Measurements from ENCODE around the gene CPPED1.

CPPED1 gene

DNA sequence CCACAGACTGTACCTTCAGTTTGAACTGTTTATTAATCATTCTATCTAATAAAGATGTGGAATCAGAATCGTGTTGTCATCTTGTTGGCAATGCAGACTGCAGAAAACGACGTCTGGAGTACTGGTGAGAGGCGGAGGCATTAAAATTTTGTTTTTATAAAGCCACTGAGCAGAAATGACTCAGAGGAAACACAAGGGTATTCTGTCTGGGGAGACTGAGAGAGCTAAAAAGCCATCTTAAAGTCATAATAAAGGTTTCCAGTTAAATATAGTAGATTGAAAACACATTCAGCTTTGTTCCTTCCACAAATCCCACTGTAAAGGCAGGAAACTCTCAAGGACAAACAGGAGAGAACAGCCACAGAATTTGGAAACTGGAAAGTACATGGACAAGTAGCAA, 74.2 kb downstream of the CPPED1 start:
- DNase-seq, result no peak

DNA sequence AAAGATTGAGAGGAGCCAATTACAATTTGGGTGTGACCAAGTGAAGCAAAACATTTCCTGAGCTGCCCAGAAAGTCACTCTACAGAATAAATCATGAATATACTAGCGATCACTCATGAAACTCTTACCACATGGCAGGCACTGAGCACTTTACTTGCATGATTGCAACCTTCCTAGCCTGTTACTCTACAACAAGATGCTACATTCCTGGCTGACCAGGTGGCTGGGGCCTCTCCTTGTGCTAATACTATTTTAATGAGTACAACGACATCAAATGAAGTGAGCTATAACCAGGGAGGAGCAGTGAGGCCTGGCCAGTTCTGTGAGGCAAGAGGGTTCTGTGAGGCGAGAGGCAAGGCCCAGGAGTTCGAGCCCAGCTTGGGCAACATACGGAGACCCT, 75.2 kb downstream of the CPPED1 start:
- no peak for DNase-seq

DNA sequence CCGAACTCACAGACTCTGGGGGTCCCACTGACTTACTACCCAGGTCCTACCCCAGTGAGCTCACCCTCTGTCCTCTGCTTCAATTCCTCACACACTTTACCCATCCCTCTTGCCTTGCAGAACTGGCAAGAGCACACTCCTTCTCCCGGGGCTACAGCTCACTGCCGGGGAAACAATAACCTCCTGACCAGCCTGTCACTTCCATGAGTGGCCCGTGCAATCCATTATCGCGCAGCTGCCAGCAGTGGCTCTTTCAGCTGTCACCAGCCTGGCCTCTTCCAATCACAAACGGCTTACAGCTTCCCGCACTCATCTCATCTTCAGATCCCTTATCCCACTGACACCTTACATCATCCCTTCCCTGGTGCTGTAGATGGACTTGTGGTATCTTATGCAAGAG, 79.5 kb downstream of the CPPED1 start:
- no peak for DNase-seq

DNA sequence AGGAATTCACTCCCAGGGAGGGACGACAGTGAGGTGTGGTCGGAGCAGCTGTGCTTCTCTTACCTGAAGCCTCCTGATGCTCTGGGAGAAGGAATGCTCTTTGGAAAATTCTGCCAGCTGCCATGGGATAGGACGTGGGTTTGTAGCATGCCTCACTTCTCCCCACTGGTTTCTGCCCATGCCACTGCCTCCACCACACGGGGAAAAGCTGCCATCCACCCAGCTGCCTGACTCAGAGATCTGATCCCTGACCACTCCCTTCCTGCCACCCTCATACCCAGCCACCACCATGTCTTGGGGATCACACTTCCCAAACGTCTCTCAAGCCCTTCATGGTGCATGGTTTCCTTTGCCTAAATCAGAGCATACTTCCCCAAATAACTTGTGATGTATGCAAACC, 80.0 kb downstream of the CPPED1 start:
- no peak for DNase-seq

DNA sequence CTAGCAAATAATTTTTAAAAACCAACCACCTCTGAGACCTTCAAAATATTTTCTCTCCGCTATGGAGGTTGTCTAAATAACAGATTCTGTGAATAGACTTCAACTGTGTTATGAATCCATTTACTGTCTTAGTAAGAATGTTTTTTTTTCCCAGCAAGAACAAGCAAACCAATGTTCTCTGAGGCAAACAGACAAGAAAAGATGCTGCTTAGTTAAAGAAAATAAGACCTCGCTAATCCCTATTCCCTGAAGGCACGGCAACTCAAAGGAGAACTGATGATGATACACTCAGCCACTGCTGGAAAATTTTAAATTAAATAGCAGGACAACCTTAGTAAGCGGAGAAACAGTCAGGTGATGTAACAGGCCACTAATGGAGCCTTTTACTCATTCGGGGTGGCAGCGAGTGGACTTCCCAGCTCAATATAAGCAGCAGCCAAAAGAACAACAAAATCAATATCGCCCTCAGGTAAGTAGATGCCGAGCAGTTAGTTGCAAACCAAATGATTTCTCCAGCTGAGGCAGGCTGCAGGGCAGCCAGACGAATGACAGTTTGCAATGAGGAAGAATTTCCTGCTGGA, 81.8 kb downstream of the CPPED1 start:
- DNase-seq, result no peak

DNA sequence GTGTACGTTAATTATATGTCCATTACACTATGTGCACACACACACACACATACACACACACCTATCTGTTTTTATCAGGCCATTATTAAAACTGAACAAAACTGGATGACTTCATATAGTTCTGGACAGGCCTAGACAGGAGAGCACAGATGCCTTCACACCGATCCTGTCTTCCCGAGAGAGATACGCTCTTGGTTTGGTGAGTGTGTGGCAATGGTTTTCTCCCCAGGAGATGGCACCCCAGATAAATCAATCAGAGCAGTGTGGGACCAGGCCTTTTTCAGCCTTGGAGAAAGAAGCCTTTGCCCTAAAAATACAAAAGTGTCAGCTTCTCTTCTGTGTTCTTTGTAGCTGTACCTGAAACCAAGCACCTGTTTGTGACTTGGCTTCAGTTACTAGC, 83.7 kb downstream of the CPPED1 start:
- DNase-seq, result no peak

DNA sequence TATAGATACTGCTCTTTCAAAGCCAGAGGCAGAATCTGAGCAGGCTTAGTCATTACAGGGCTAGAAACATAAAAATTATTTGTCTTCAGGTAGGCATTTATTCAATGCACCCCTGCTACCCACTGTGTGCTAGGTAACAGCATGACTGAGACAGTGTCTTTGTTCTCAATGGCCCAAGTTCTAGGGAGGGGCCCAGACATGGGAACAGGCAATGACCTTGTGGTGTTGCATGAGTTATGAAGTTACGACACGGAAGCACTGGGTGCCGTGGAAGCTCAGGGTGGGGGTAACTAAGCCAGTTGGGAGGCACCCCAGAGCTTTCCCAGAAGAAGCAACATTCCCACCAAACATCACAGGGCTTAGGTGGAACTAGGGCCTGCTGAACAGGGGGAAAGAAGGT, 87.0 kb downstream of the CPPED1 start:
- no peak for DNase-seq

DNA sequence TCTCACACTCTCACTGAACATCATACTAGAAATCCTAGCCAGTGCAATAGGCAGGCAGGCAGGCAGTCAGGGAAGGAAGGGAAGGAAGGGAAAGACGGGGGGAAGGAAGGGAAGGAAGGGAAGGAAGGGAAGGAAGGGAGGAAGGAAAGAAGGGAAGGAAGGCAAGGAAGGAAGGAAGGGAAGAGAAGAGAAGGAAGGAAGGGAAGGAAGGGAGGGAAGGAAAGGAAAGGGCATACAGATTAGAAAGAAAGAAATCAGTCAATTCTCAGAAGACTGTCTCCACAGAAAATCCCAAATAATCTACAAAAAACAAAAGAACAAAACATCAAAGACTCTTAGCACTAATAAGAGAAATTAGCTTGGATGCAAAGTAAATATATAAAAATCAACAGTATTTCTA, 93.9 kb downstream of the CPPED1 start:
- no peak for DNase-seq

DNA sequence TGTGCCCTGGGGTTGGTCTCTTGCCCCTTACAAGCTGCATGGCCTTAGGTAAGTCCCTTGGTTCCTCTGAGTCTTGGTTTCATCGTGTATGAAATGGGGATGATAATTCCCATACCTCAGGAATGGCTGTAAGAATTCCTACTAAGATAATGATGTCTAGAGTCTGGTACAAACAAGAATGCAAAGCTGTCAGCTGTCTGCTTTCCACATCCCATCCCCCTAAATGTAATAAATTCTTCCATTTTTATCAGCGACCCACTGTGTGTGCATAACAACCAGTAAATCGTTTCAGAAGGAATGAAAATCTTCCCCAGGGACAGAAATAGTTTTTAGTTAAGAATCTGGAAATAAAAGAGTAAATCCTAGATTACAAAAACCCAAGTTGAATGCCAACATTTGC, 95.4 kb downstream of the CPPED1 start:
- no peak for DNase-seq

DNA sequence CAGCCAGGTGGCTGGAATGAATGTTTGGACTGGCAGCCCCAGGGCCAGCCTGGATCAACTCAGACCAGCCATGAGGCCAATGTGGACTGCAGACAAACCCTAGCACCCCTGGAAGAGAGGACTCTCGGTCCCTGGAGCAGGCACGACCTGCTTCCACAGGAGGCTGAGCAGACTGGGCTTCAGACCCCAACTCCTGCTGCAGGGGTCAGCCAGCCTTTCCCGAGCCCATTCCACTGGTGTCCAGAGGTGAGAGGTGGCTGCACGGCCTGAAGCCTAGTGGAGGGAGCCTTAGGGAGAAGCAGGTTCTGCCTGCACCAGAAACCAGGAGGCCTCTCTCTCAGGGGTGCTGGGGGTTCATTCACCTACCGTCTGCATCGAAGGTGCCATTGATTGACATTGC, 97.1 kb downstream of the CPPED1 start:
- DNase-seq, result no peak

DNA sequence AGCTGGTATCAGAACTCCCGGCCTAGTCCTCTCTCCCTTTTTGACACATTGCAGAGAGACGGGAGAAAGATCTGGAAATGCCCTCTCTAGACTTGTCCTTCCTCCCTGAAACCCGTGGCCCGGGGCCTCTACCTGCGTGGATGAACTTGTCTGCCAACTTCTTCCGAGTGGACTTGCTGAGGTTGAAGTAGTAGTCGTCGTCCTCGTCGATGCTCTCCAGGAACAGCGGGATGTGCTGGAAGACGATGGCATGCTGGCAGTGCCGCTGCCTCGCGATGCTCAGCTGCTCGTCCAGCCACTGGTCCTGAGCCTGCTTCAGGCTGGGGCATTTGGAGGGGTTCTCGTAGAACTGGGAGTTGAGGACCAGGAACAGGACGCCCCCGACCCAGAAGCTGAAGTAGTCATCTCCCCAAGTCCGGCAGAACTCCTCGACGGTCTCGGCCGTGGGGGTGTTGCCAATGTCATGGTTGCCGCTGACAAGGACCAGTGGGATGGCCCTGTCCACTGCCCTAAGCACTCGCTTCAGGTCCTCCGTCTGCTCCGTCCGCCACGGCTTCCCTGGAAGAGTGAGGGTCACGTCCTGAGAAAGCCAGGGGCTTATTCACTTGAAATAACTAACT, 99.1 kb downstream of the CPPED1 start:
- no peak for DNase-seq

DNA sequence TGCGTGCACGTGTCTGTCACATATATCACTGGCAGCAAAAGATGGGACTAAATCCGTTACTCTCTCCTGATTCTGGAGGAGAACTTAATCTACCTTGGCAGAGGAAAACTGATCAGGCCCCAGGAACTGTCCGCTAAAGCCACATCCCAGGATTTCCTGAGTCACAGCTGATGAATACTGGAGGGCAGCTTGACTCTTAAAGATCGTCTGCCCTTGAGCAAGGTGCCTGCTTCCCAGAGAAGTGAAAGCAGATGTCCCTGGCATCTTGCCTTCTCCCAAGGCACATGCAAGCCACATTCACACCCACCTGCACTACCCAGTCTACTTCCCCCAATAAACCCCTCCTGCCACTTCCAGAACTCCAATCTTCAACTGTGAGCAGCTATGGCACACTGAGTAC, 99.8 kb downstream of the CPPED1 start:
- no peak for DNase-seq

DNA sequence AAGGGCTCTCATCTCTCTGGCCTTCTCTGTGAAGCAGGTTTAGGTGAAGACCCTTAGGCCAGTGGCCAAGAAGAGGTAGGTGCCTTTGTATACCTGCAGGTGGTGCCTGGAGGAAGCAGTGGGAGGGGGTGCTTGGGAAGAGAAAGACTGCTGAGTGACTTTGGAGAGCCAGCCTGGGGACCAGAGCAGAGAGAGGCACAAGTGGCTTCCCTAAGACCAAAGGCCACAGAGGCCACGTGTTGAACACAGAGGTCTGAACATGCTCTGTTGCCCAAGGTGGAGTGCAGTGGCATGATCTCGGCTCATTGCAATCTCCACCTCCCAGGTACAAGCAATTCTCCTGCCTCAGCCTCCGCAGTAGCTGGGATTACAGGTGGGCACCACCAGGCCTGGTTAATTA, 103.5 kb downstream of the CPPED1 start:
- DNase-seq, result no peak

DNA sequence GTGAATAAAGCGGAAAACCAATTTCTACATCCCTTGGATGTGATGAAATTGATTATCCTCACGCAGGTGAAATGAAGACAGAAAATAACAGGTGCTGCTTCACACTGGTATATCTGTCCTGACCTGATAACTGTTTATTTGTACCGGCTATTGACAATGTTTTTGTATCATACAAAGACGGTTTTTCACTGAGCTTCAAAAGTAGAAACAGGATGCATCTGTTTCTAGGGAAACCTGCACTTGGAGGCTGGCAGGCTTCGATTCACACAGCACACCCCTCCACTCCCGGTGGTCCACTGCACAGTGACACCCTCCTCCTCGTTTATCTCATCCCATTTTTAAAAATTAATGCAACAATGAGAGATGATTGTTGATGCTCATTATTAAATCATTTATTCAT, 104.5 kb downstream of the CPPED1 start:
- no peak for DNase-seq

DNA sequence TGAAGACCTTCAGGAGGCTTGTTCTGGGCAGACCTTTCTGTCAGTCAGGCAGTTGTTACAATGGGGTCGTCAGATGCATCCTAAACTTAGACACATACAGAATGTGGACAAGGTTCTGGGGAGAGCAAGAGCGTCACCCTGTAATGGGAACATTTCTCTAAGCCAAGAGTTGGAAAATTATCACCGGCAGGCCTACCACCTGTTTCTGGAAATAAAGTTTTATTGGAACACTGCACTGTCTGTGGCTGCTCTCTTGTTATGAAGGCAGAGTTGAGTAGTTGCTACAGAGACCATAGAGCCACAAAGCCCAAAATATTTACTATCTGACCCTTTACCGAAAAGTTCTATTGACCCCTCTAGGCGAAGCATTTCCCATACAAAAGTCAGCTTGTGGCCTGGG, 106.2 kb downstream of the CPPED1 start:
- DNase-seq, result no peak

DNA sequence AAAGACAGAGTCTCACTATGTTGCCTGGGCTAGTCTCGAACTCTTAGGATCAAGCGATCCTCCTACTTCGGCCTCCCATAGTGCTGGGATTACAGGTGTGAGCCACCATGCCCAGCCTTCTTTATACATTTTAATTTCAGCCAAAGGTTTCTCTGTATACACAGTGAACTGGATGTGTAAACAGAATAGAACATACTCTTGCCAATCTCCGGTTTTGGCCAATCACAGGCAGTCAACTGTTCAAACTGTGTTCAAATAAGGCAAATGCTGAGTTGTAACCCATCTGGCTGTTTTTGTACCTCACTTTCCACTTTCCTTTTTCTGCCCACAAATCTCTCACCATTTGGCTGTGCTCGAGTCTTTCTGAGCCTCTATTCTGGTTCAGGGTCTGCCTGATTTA, 108.2 kb downstream of the CPPED1 start:
- DNase-seq, result no peak

DNA sequence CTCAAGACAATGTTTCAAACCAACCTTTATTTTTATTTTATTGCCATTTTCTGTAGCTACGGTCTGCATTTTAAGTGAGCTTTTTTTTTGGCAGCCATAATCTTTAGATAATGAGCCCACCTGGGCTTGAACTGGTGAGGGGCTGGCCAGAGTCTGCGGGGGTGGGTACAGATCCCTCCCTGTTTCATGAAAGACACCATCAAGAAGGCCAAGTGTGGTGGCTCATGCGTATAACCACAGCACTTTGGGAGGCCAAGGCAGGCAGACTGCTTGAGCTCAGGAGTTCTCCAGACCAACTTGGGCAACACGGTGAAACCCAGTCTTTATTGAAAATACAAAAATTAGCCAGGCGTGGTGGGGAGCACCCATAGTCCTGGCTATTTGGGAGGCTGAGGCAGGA, 113.7 kb downstream of the CPPED1 start:
- no peak for DNase-seq

DNA sequence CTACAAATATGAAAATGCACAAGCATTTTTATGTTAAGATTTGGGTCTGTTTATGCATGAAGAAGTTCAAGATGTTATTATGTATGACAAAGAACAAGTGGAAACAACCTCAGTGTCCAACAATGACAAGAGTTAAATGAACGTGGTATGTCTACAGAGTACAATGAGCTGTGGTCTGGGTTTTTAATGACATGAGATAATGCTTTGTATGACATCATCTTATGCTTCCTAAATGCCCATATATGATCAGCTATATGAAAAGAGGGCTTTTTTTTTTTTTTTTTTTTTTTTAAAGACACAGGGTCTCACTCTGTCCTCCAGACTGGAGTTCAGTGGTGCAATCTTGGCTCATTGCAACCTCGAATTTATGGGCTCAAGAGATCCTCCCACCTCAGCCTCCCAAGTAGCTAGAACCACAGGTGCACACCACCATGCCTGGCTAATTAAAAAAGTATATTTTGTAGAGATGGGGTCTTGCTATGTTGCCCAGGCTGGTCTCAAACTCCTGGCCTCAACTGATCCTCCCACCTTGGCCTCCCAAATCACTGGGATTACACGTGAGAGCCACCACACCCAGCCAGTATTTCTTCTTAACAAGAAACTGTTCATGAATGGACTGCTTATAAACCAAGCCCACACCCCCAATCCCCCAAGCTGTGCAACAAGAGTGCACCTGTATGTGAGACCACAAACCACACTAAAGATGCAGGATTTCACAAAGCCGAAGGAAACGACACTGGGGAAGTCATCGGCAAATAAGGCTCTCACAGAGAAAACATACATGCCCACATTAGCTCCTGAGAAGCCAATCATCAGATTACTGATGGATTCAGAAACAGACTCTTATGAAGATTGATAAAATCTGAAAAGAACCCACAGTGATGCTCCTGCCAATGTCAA, 114.5 kb downstream of the CPPED1 start:
- no peak for DNase-seq

DNA sequence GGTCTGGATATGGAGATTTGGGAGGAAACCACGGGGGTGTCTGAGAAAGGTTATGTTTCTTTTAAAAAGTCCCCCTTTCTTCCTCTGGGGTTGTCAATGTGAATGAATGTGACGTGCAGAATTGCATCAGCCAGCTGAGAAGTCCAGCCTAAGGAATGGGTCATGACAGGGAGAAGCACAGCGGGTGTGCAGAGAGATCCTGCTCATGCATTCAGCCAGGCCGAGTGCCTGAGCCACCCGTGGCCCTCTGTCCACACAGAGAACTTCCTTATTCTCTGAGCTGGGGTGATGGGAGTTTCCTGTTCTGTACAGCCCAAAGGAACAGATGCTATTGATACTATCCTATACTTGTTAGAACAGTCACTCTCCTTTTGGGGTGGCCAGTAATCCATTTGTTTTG, 117.9 kb downstream of the CPPED1 start:
- DNase-seq, result no peak

DNA sequence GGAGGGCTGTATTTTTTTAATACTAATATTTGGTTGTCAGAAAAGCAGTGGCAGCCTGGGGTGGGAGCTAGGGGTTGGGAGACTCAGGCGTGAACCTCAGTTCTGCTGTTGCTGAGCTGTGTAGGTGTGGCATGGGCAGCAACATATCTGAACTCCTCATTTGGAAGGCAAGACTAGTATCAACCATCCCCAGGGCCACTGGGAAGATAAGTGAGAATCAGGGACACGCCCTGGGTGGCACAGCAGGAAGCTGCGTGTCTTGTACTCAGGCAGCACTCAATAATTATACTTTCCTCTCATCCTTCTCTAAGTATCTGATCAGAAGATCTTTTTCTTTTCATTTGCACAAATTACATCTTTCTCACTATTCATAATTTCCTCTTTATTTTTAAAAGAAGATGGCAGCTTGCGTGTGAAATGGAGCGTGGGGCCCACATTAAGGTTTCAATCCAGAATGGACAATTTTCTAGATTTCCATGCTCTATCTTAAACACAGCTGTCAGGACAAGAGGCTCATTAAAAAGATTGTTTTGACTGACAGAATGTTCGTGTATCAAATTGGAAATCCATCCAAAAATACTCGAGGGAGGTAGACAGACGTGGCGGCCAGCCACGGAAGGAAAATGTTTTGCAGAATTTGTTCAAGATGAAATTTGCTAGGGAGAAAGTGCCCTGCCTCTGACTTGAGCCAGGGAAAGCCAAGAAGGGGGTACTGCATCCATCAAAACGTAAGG, 121.1 kb downstream of the CPPED1 start:
- DNase-seq, result no peak

DNA sequence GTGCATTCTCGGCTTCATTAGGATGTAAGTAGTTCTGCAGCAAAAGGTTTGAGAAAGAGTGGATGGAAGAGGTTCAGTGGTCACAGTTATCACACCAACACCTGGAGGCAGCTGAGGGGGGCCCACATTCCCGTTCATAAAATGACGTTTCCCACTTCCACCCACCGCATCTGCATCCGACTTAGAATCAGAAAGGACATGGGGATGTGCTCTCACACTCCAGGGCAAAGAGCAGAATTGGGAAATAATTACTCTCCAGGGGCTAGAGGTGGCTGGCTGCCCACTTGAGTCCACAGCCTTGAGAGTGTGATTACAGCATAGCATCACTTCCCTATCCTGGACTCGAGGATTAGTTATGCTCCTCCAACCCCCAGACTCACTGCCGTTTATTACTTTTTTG, 122.0 kb downstream of the CPPED1 start:
- DNase-seq, result no peak

DNA sequence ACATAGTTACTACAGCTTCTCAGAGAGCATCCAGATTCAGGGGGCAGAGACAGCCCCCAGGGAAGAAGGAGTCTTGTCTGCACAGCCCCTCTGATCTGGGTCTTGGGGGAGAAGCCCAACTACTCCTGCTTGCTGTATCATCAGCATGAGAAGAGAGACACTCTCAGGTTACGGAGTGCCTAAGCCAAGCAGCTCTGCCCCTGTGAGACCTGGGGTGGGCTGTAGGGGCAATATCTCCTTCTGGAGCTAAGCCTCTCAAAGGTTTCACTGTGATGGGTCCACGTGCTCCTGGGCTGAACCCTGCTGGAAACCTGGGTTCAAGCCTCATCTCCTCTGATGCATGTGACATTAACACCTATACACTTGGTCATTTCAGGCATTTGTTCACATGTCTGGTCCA, 123.2 kb downstream of the CPPED1 start:
- DNase-seq, result no peak

DNA sequence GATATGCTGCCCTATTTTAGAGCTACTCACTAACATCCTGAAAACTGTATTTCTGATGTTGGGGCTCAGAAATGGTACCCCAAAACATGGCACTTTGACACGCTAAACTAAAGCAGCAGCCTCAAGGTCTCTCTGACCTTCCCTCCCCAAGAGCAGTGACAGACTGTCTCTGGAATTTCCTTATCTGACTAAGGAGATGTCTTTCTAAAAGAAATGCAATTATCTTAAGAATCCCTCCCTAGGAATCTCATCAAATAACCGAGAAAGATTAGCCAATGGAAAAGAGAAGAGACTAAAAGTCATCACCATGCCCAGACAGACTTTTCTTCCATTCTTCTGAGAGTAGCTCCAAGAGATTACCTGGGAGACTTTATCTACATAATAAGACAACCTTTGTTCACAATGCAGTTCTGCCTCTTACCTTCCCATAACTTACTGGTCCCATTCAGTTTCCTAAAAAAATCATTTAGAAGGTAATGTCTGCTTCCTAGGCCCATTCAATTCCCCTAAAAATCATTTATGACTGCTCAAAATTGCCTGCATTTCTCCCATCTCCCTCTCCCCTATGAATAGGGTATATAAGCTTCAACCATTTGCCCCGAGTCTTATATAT, 123.9 kb downstream of the CPPED1 start:
- DNase-seq, result no peak
